C4-2B (cell line): ENCODE data around the gene ACVRL1.

Experiments used
- ZFX ChIP-seq: fragments of 450-650 bp; IDR thresholded peaks from 2 replicates; pipeline ENCODE4 v1.6.1; 2017
- TF ChIP-seq, protein P1 (sequence below): fragments of 450-650 bp; conservative IDR thresholded peaks from 2 replicates; pipeline ENCODE4 v1.5.1; 2017; ENCODE audit warnings: mild to moderate bottlenecking

DNA sequence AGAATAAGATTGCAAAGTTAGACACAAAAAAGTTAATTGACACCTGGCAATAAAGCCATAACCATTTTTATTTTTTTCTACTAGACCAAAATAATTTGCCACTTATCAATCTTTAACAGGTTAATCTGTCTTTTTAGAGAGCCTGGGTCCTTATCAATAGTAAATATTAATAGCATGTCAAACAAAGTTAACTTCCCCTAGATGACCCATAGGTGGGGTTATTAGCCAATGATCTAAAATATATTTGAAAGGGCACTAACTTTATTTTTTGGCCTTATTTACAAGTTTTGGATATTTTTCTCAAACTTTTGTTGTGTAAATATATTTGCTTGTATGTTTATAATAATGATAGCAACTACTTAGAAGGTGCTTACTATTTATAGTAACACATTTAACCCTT lies 15.5 kb upstream of the ACVRL1 start:
- TF ChIP-seq, protein P1, sequence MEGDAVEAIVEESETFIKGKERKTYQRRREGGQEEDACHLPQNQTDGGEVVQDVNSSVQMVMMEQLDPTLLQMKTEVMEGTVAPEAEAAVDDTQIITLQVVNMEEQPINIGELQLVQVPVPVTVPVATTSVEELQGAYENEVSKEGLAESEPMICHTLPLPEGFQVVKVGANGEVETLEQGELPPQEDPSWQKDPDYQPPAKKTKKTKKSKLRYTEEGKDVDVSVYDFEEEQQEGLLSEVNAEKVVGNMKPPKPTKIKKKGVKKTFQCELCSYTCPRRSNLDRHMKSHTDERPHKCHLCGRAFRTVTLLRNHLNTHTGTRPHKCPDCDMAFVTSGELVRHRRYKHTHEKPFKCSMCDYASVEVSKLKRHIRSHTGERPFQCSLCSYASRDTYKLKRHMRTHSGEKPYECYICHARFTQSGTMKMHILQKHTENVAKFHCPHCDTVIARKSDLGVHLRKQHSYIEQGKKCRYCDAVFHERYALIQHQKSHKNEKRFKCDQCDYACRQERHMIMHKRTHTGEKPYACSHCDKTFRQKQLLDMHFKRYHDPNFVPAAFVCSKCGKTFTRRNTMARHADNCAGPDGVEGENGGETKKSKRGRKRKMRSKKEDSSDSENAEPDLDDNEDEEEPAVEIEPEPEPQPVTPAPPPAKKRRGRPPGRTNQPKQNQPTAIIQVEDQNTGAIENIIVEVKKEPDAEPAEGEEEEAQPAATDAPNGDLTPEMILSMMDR: peak; percentile 66
- no peak for TF ChIP-seq ZFX
